Adrenal gland (tissue), 5 donors: ENCODE data around the gene RAP1GAP.

ENCODE experiments used
- POLR2A ChIP-seq, 2 donors: fragments of 450-650 bp; IDR thresholded peaks; one replicate each; pipeline ENCODE4 v1.6.1; 2017; ENCODE audit warnings: antibody characterized with exemption in 2 of 2, mild to moderate bottlenecking in 2 of 2, moderate library complexity in 1 of 2
- TF ChIP-seq, protein P1 (sequence below), 6 experiments: fragments of 450-650 bp in 4 of 6; fragments of 200-600 bp in 2 of 6; sonication (generic) in 1 of 6; IDR thresholded peaks; 1 replicate in 5 of 6; 2 replicates in 1 of 6; pipeline versions ENCODE4 v1.5.1 to v1.8.0; 2016 to 2021; ENCODE audit warnings: antibody characterized with exemption in 6 of 6, mild to moderate bottlenecking in 2 of 6, moderate library complexity in 1 of 6
- donor health status: DM: no; HTN: no; CAD: no.

- TF ChIP-seq, protein P1, sequence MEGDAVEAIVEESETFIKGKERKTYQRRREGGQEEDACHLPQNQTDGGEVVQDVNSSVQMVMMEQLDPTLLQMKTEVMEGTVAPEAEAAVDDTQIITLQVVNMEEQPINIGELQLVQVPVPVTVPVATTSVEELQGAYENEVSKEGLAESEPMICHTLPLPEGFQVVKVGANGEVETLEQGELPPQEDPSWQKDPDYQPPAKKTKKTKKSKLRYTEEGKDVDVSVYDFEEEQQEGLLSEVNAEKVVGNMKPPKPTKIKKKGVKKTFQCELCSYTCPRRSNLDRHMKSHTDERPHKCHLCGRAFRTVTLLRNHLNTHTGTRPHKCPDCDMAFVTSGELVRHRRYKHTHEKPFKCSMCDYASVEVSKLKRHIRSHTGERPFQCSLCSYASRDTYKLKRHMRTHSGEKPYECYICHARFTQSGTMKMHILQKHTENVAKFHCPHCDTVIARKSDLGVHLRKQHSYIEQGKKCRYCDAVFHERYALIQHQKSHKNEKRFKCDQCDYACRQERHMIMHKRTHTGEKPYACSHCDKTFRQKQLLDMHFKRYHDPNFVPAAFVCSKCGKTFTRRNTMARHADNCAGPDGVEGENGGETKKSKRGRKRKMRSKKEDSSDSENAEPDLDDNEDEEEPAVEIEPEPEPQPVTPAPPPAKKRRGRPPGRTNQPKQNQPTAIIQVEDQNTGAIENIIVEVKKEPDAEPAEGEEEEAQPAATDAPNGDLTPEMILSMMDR (IDR thresholded peaks at IDR 0.05), result no peak
- TF ChIP-seq POLR2A (IDR thresholded peaks at IDR 0.05), result no peak
Measured at GRCh38 chr1:21624571-21625389, 44.4 kb downstream of the RAP1GAP start.
